NCI-H1930 (cell line): Measurements from ENCODE around the gene MMP25.
"Not testable (repeated sequence)": the region's sequence is repeated elsewhere in the genome, so short reads cannot be mapped to it uniquely, and the experiment has no call there.

Source experiments
- DNase-seq, 2 experiments: peaks; one replicate each; lab custom pipeline; 2025; lab: John Stamatoyannopoulos, UW

Gene MMP25

GRCh38 chr16:3030222-3031212 lies 15.8 kb upstream of the MMP25 start:
- no peak for DNase-seq

- DNase-seq, result no peak
Observed at GRCh38 chr16:3032624-3033023, 13.7 kb upstream of the MMP25 start.

- DNase-seq, result no peak
Observed at GRCh38 chr16:3035289-3035971, 10.9 kb upstream of the MMP25 start.

GRCh38 chr16:3035972-3036725 lies 10.2 kb upstream of the MMP25 start:
- no peak for DNase-seq

GRCh38 chr16:3036726-3037315 lies 9.5 kb upstream of the MMP25 start, which contains the start of gene BICDL2:
BICDL2 (minus strand) TSS chr16:3036944; CDS start chr16:3035496, 1,448 bp downstream.
- no peak for DNase-seq

- no peak for DNase-seq
Observed at GRCh38 chr16:3038256-3038655, 8.1 kb upstream of the MMP25 start.

GRCh38 chr16:3038896-3039295 lies 7.5 kb upstream of the MMP25 start:
- DNase-seq, result no peak

- DNase-seq, result no peak
Observed at GRCh38 chr16:3042376-3042775, 4.0 kb upstream of the MMP25 start.

- no peak for DNase-seq
Observed at GRCh38 chr16:3044708-3045107, 1.7 kb upstream of the MMP25 start.

- no peak for DNase-seq
Observed at GRCh38 chr16:3046641-3047386, 453 bp downstream of the MMP25 start.

- no peak for DNase-seq
Observed at GRCh38 chr16:3047387-3047720, 993 bp downstream of the MMP25 start.

GRCh38 chr16:3049921-3050481 lies 3.6 kb downstream of the MMP25 start:
- no peak for DNase-seq

GRCh38 chr16:3050487-3050886 lies 4.1 kb downstream of the MMP25 start:
- DNase-seq, result no peak

- DNase-seq, result no peak
Observed at GRCh38 chr16:3051009-3051408, 4.6 kb downstream of the MMP25 start.

GRCh38 chr16:3051494-3051893 lies 5.1 kb downstream of the MMP25 start:
- no peak for DNase-seq

GRCh38 chr16:3052571-3053329 lies 6.4 kb downstream of the MMP25 start:
- DNase-seq, result not testable (repeated sequence)

GRCh38 chr16:3053330-3053710 lies 7.0 kb downstream of the MMP25 start:
- DNase-seq, result not testable (repeated sequence)

GRCh38 chr16:3054965-3055733 lies 8.8 kb downstream of the MMP25 start:
- DNase-seq, result no peak

- DNase-seq, result not testable (repeated sequence)
Observed at GRCh38 chr16:3055734-3056115, 9.4 kb downstream of the MMP25 start.
